ENCODE measurements around the gene TRABD2B.

Gene TRABD2B

GRCh38 chr1:47971385-47972160 is 25.6 kb downstream of the TRABD2B start:
- no peak overlapping the region for H3K4me3 ChIP-seq (ENCODE audit: low read depth, low read length)
- no peak for DNase-seq (ENCODE audit: low read depth)
- TF ChIP-seq, protein P1, sequence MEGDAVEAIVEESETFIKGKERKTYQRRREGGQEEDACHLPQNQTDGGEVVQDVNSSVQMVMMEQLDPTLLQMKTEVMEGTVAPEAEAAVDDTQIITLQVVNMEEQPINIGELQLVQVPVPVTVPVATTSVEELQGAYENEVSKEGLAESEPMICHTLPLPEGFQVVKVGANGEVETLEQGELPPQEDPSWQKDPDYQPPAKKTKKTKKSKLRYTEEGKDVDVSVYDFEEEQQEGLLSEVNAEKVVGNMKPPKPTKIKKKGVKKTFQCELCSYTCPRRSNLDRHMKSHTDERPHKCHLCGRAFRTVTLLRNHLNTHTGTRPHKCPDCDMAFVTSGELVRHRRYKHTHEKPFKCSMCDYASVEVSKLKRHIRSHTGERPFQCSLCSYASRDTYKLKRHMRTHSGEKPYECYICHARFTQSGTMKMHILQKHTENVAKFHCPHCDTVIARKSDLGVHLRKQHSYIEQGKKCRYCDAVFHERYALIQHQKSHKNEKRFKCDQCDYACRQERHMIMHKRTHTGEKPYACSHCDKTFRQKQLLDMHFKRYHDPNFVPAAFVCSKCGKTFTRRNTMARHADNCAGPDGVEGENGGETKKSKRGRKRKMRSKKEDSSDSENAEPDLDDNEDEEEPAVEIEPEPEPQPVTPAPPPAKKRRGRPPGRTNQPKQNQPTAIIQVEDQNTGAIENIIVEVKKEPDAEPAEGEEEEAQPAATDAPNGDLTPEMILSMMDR (IDR thresholded peaks at IDR 0.05; ENCODE audit: control insufficient read depth, extremely low read depth, insufficient read depth): no peak

DNA sequence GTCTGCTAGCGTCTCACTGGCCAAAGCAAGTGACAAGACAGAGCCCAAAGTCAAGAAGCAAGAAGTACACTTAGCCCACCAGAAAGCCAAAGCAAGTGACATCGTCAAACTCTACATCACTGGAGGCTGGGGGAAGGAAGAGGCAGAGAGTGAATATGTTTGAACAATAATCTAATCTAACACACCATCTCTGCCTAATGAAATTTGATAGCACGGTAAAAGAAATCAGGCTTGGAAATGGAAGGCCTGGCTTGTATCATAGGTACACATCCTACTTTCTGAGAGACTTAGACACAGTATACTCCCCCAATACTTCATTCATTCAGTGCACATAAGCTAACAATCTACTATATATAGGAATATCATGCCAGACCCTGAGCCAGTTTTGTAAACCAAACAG is 26.3 kb downstream of the TRABD2B start:
- TF ChIP-seq, protein P1 (IDR thresholded peaks at IDR 0.05; ENCODE audit: control insufficient read depth, extremely low read depth, insufficient read depth): no peak
- DNase-seq (ENCODE audit: low read depth): peak; percentile 40
- H3K4me3 ChIP-seq (ENCODE audit: low read depth, low read length): no peak overlapping the region

GRCh38 chr1:47969478-47969877 is 27.7 kb downstream of the TRABD2B start:
- TF ChIP-seq, protein P1 (IDR thresholded peaks at IDR 0.05; ENCODE audit: control insufficient read depth, extremely low read depth, insufficient read depth): no peak
- H3K4me3 ChIP-seq (ENCODE audit: low read depth, low read length): no peak overlapping the region

GRCh38 chr1:47968556-47968888 is 28.7 kb downstream of the TRABD2B start:
- DNase-seq (ENCODE audit: low read depth): no peak
- no peak overlapping the region for H3K4me3 ChIP-seq (ENCODE audit: low read depth, low read length)
- TF ChIP-seq, protein P1 (IDR thresholded peaks at IDR 0.05; ENCODE audit: control insufficient read depth, extremely low read depth, insufficient read depth): no peak

More at GRCh38 chr1:47969478-47969877, 27.7 kb downstream of the TRABD2B start:
- DNase-seq (ENCODE audit: low read depth): no peak

- DNase-seq (ENCODE audit: low read depth): no peak
- TF ChIP-seq, protein P1 (IDR thresholded peaks at IDR 0.05; ENCODE audit: control insufficient read depth, extremely low read depth, insufficient read depth): no peak
Measured at GRCh38 chr1:47967864-47968555, 29.2 kb downstream of the TRABD2B start.

DNA sequence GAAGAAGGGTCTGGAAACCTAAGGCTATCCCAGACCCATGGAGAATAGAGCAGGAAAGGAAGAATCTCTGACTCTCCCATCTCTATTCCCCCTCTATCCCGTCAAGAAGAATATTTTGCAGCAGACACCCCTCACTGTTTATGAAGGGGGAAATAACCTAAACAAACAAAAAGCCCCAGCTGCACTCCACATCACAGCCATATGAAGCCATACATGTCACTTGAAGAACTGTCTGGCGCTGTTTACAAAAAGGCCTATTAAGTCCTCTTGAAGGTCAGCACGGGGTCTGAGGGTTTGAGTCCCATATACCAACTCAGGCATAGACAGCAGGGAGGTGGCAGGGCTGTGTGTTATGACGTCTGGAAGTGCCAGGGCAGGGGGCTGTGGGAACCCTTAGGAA is 31.4 kb downstream of the TRABD2B start:
- TF ChIP-seq, protein P1 (IDR thresholded peaks at IDR 0.05; ENCODE audit: control insufficient read depth, extremely low read depth, insufficient read depth): no peak
- no peak overlapping the region for H3K4me3 ChIP-seq (ENCODE audit: low read depth, low read length)
- no peak for DNase-seq (ENCODE audit: low read depth)

More at GRCh38 chr1:47967864-47968555, 29.2 kb downstream of the TRABD2B start:
- H3K4me3 ChIP-seq (ENCODE audit: low read depth, low read length): no peak overlapping the region
